Lower lobe of right lung (tissue), 2 donors: ENCODE data around the gene TMEM97. TPM values are rescaled to one million over a fixed set of nuclear protein-coding genes. Genes with fewer than 3 reads are reported as not detected.

ENCODE experiments used
- ATAC-seq, 2 donors: fragments of 200-7000 bp; cut with Tn5 transposase; one replicate each; pipeline ENCODE4 v1.9.1; 2020 to 2022; ENCODE audit warnings: mild to moderate bottlenecking in 2 of 2, moderate library complexity in 2 of 2
- DNase-seq: peaks from one replicate; pipeline ENCODE4 v3.0.0-alpha.2; 2020
- H3K27ac ChIP-seq: fragments of 200-600 bp; one replicate; pipeline ENCODE4 v1.8.0; 2022
- H3K27me3 ChIP-seq: fragments of 200-600 bp; one replicate; pipeline ENCODE4 v1.8.0; 2022; ENCODE audit warnings: low read depth
- H3K36me3 ChIP-seq: fragments of 200-600 bp; one replicate; pipeline ENCODE4 v1.8.0; 2022; ENCODE audit warnings: mild to moderate bottlenecking
- H3K4me1 ChIP-seq: fragments of 200-600 bp; one replicate; pipeline ENCODE4 v1.8.0; 2022
- H3K4me3 ChIP-seq: fragments of 200-600 bp; one replicate; pipeline ENCODE4 v1.8.0; 2022; ENCODE audit warnings: mild to moderate bottlenecking
- H3K9me3 ChIP-seq: fragments of 200-600 bp; one replicate; pipeline ENCODE4 v1.8.0; 2022
- intact Hi-C: fragments of 100-400 bp; cut with DNase I; formaldehyde crosslinking; loops from one replicate; pipeline ENCODE4 v1.11.0; 2022
- total RNA-seq: library from RNA; stranded (reverse); fragmentation: NEBNext Ultra II Directional; extraction: Animal tissue kit (Norgen Biotek cat#: 25700); gene quantifications from one replicate; pipeline ENCODE4 v1.2.1, GENCODE V29; 2021
- TF ChIP-seq, protein P1 (sequence below): fragments of 200-600 bp; IDR thresholded peaks from one replicate; pipeline ENCODE4 v1.8.0; 2022; ENCODE audit warnings: antibody characterized with exemption, mild to moderate bottlenecking
- donor health status: DM: no; HTN: yes; CAD: no; lungs with severe emphysema.

TMEM97 gene
- total RNA-seq, 1 donor from 2014 or later: 51.5 TPM

DNA sequence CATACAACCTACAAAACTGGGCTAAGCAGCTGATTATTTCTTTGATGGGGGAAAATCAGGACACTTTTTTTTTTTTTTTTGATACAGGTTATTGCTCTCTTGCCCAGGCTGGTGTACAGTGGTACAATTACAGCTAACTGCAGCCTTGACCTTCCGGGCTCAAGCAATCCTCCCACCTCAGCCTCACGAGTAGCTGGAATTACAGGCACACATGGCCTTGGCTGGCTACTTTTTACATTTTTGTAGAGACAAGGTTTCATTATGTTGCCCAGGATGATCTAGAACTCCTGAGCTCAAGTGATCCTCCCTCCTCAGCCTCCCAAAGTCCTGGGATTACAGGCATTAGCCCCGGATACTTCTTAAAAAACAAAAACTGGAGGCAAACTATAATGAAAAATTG, 20.6 kb upstream of the TMEM97 start:
- H3K27ac ChIP-seq: no peak overlapping the region
- intact Hi-C loops: no loop called here
- no peaks in the 10 kb centered on the region for H3K27me3 ChIP-seq
- H3K36me3 ChIP-seq: no peaks in the 10 kb centered on the region
- DNase-seq (no peak), ATAC-seq (no peak)
- no peaks in the 10 kb centered on the region for H3K4me1 ChIP-seq
- no peaks in the 10 kb centered on the region for H3K9me3 ChIP-seq
- TF ChIP-seq, protein P1, sequence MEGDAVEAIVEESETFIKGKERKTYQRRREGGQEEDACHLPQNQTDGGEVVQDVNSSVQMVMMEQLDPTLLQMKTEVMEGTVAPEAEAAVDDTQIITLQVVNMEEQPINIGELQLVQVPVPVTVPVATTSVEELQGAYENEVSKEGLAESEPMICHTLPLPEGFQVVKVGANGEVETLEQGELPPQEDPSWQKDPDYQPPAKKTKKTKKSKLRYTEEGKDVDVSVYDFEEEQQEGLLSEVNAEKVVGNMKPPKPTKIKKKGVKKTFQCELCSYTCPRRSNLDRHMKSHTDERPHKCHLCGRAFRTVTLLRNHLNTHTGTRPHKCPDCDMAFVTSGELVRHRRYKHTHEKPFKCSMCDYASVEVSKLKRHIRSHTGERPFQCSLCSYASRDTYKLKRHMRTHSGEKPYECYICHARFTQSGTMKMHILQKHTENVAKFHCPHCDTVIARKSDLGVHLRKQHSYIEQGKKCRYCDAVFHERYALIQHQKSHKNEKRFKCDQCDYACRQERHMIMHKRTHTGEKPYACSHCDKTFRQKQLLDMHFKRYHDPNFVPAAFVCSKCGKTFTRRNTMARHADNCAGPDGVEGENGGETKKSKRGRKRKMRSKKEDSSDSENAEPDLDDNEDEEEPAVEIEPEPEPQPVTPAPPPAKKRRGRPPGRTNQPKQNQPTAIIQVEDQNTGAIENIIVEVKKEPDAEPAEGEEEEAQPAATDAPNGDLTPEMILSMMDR: no peak
- H3K4me3 ChIP-seq: no peak overlapping the region

DNA sequence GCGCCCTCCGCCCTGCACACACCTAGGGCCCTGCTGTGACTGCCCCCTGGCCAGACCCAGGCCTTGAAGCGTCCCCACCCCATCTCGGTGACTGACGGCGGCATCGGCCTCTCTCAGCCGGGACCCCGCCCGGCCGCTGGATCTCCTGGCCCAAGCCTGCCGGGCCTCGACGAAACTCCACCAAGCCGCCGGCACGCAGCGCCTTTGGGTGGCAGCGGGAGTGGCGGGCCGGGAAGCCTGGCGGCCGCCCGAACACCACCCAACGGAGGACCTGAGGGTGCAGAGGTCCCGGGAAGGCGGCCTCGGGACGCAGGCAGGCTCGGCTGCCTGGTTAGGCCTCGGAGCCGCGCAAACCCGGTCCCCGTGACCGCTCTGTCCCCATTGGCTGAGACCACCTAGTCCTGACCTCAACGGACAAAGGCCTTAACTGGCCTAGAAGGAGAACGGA, 12.0 kb upstream of the TMEM97 start:
- DNase-seq (no peak), ATAC-seq (no peak)
- Histone ChIP-seq H3K27me3 (peaks cover 14% of the 10 kb centered on the region), H3K36me3 (no peaks in the 10 kb centered on the region), H3K4me3 (no peak overlapping the region), H3K27ac (no peak overlapping the region), H3K9me3 (no peaks in the 10 kb centered on the region), H3K4me1 (no peaks in the 10 kb centered on the region)
- intact Hi-C loops: loop anchor here (10.0 kb wide), 1 partner anchor 262 kb away; the partner anchor contains the start of gene NLK
- TF ChIP-seq, protein P1: no peak

DNA sequence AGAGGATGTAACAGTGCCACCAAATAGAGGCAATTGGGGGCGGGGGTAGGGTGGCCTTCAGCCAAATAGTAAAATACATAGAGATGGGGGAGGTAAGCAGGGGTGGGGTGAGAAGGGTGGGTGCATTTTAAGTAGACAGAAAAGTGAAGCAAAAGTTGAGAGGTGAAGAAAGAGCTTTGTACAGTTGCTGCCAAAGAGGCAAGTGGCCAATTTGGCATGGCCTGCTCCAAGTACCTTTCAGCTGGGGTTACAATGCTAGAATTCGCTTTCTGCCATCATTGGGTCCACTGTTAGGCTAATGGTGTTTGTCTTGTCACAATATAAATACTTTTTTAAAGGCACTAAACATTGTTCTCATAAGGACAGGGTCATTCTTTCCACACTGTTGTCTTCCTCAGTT, 5.2 kb upstream of the TMEM97 start:
- H3K36me3 ChIP-seq: no peaks in the 10 kb centered on the region
- no peak for DNase-seq
- no peaks in the 10 kb centered on the region for H3K9me3 ChIP-seq
- ATAC-seq: no peak
- intact Hi-C loops: no loop called here
- no peaks in the 10 kb centered on the region for H3K27me3 ChIP-seq
- no peak overlapping the region for H3K4me3 ChIP-seq
- H3K27ac ChIP-seq: no peak overlapping the region
- TF ChIP-seq, protein P1: no peak
- H3K4me1 ChIP-seq: peaks cover 9% of the 10 kb centered on the region

DNA sequence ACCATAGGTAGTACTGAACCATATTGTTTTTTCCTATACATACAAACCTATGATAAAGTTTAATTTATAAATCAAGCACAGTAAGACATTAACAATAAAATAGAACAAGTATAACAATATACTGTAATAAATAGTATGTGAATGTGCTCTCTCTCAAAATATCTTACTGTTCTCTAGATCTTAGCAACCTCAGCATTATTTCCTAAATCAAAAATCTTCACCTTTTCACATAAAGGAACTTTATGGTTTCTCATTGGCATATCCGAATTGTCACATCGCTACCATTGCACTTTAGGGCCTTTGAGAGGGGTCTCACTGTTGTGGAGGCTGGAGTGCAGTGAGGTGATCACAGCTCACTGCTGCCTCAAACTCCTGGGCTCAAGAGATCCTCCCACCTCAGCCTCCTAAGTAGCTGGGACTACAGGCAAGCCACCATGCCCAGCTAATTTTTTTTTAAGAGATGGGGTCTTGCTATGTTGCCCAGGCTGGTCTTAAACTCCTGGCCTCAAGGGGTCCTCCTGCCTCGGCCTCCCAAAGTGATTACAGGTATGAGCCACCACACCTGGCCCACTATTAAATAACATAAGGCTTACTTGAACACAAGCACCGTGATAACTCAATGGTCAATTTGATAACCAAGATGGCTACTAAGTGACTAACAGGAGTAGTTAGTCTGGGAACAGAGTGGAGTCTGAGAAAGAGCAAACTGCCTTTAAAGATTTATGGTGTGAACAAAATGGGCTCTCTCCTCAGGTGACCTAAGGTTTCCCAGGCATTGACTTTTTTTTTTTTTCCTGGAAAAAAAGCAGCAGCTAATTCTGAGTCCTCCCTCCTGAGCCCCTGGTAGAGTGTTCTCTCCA, 2.9 kb upstream of the TMEM97 start:
- Histone ChIP-seq H3K27ac (no peak overlapping the region), H3K27me3 (no peaks in the 10 kb centered on the region), H3K4me3 (no peak overlapping the region), H3K9me3 (no peaks in the 10 kb centered on the region), H3K4me1 (peaks cover 22% of the 10 kb centered on the region), H3K36me3 (no peaks in the 10 kb centered on the region)
- no peak for DNase-seq
- TF ChIP-seq, protein P1: no peak
- intact Hi-C loops: no loop called here
- ATAC-seq: no peak

DNA sequence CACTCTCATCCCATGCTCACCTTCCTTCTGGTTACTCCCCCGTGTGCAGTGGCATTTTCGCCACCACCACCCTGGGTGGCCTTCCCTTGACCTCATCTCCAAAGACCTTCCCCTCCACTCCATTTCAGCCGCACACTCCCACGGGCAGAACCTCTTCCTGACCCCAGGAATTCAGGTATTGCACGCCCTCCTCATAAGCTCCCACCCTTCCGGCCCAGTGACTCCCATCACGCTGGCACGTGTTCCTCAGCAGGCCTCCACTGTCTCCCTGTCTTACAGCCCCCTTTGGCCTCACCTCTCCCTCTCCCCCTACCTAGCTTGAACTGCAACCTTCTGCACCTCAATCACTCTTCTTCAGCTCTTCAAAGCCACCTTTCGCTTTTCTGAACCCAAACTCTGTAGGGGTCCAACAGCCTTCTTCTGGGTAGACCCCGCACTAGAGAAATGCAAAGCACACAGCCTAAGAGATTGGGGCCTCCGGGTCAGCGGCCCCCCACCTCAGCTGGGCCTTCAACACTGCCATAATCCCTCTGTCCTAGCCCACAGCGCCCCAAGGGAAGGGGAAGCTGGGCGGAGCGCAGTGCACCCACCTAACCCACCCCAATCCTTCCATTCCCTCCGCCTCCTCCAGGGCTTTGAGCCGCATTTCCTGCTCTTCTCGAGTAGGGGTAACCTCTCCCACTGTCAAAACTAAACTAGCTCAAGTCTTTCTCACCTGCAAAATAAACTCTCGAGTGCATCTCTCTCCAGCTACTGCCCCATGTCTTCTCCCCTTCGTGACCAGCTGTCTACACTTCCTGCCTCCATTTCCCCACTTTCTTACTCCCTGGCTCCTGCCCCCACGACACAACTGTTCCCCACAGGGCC, 1.7 kb upstream of the TMEM97 start:
- DNase-seq (no peak), ATAC-seq (no peak)
- H3K4me1 ChIP-seq: peaks cover 22% of the 10 kb centered on the region
- no peaks in the 10 kb centered on the region for H3K9me3 ChIP-seq
- H3K4me3 ChIP-seq: no peak overlapping the region
- no peaks in the 10 kb centered on the region for H3K36me3 ChIP-seq
- TF ChIP-seq, protein P1: no peak
- no peaks in the 10 kb centered on the region for H3K27me3 ChIP-seq
- H3K27ac ChIP-seq: no peak overlapping the region
- intact Hi-C loops: no loop called here
